ENCODE results near the gene KRTAP6-2.

KRTAP6-2 gene

DNA sequence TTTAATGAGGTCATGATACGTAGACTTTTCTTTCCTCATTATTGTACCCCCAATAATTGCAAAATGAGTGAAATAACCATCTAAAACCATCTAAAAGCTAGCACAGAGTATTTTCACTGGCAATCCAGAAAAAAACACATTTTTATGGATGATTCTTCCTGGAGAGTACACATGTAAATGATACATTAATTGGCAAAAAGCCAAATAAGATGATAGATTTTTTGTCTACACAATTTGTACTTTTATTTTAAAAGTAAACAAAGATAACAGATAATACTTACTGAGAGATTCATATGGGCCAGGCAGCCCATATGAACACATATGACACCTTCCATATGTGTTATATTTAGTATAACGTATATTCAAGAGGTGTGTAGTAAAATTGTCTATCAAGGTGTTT is 35.1 kb downstream of the KRTAP6-2 start:
- no peak for DNase-seq

GRCh38 chr21:30563072-30563471 is 35.6 kb downstream of the KRTAP6-2 start:
- no peak for DNase-seq

DNA sequence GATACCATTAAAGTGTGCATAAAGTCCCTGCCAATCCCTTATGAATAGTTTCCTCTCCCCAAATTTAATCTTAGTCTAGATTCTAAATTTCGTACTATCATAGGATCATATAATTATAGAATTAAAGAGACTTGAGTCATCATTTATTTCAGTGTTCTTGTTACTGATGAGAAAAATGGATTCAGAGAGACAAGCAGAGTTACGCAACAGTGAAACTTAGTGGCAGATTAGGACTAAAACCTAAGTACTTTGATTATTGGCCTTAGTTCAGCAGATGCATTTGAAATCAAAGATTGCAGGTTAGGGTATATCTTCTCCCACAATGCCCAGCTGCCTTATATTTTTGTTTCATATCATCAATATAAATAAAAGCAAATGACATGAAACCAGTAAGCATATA is 36.7 kb downstream of the KRTAP6-2 start:
- no peak for DNase-seq

- no peak for DNase-seq
Measured at GRCh38 chr21:30561264-30561895, 37.3 kb downstream of the KRTAP6-2 start, which contains the start of gene KRTAP19-7. TSS of gene KRTAP19-7 (minus strand) at chr21:30561314. CDS start at chr21:30561289, 25 bp downstream.

- no peak for DNase-seq
Measured at GRCh38 chr21:30555095-30555494, 43.6 kb downstream of the KRTAP6-2 start.

GRCh38 chr21:30552782-30553181 is 45.9 kb downstream of the KRTAP6-2 start:
- DNase-seq: no peak
